HUES48 (cell line): ENCODE results near the gene ADM2.

ENCODE experiments used
- H3K27ac ChIP-seq: one replicate; pipeline ENCODE4 v1.7.0; 2013; ENCODE audit warnings: low read depth, low read length, inconsistent platforms
- H3K27me3 ChIP-seq: 2 replicates; pipeline ENCODE4 v1.6.1; 2013; ENCODE audit warnings: mild to moderate bottlenecking, low read length; ENCODE audit not compliant: control insufficient read depth, insufficient read depth
- H3K36me3 ChIP-seq: 2 replicates; pipeline ENCODE4 v1.6.1; 2013; ENCODE audit warnings: low read length; ENCODE audit not compliant: control insufficient read depth, insufficient read depth
- H3K4me1 ChIP-seq: 2 replicates; pipeline ENCODE4 v1.6.1; 2013; ENCODE audit warnings: mild to moderate bottlenecking, low read length; ENCODE audit not compliant: control insufficient read depth, insufficient read depth
- H3K4me3 ChIP-seq: 2 replicates; pipeline ENCODE4 v1.5.1; 2013; ENCODE audit warnings: mild to moderate bottlenecking, low read depth, low read length
- H3K9ac ChIP-seq: 2 replicates; pipeline ENCODE4 v1.6.1; 2013; ENCODE audit warnings: mild to moderate bottlenecking, low read depth, low read length, moderate library complexity
- H3K9me3 ChIP-seq: 2 replicates; pipeline ENCODE4 v1.6.1; 2013; ENCODE audit warnings: low read length; ENCODE audit not compliant: control insufficient read depth, insufficient read depth

ADM2 gene

DNA sequence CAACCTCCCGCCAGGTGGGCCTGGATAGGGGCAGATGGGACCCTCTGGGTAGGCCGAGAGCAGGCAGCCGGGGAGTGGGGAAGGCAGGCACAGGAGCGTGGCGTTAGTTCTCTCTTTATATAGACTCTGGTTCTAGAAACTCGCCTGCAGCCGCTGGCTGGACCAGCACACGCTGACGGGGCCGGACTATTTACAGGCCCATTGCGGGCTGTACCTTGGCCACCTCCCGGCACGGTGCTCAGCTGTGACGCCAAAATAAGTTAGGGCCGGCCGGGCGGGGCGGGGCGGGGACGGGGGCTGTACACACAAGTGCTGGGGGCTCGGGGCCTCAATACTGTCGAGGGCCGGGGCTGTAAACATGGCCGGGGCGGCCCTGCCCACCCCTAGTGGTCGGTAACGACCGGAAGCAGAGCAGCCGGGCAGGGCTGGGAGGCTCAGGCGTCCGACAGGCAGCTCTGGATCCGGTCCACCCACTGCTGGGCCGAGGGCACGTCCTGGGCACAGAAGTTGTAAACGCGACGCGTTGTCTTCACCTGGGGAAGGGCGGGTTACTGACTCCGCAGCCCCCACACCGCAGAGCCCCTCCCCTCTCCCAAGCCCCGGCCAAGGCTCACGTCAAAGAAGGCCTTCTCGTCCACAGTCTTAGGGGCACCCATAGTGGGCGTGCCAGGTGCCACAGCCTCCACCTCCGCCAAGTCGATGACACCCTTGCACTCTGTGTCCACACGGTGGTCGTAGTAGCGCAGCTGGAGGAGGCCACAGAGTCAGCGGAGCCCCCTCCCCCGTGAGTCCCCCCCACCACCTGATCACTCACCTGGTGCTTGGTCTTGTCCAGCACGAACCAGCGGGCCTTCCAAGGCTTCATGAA, 34.4 kb upstream of the ADM2 start:
- no peak overlapping the region for H3K27ac ChIP-seq
- no peaks in the 10 kb centered on the region for H3K27me3 ChIP-seq
- H3K9me3 ChIP-seq: no peaks in the 10 kb centered on the region
- no peak overlapping the region for H3K4me3 ChIP-seq
- no peak overlapping the region for H3K9ac ChIP-seq
- H3K36me3 ChIP-seq: peaks cover 52% of the 10 kb centered on the region
- H3K4me1 ChIP-seq: no peaks in the 10 kb centered on the region

DNA sequence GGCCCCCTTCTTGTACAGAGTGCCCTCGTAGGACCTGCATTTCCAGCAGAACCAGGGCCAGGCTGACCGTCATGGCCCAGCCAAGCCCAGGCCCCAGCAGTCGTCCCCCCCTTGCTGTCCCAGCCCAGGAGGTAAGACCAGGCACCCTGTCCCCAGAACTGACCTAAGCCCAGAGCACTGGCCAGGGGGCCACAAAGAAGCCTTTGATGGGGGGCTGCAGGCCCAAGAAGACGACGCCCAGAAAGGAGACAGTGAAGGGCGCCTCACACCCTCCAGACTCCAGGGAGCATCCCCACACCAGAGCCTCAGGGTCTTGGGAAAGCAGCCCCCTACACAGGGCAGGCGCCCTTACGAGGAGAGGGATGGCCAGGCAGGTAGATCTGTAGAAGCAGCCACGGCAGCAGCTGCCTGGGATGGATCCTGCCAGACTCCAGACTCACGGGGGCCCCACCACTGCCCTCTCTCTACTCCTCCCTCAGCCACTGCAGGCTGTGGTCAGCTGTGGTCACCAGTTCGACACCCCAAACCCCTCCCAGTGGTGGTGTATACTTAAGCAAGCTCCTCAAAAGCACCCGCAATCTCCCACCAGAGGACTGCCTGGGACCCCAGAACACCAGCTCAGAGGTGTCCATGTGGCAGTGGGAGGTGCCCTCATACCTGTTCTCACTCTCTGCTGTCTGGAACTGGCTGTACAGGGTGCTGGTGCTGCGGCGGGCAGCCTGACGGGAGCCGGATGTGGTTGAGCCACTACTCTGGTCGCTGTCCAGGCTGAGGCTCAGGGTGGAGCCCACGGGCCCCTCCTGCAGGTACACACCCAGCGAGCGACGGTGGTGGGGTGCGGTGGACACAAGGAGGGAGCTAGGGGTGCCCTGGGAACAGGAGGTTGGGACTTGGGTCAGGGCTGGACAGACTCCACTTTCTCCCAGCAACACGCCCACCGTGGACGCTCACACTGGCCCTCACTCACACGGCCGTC, 33.5 kb upstream of the ADM2 start:
- Histone ChIP-seq H3K27me3 (no peaks in the 10 kb centered on the region), H3K4me3 (no peak overlapping the region), H3K9ac (no peak overlapping the region), H3K36me3 (peaks cover 56% of the 10 kb centered on the region), H3K27ac (no peak overlapping the region), H3K9me3 (no peaks in the 10 kb centered on the region), H3K4me1 (no peaks in the 10 kb centered on the region)

DNA sequence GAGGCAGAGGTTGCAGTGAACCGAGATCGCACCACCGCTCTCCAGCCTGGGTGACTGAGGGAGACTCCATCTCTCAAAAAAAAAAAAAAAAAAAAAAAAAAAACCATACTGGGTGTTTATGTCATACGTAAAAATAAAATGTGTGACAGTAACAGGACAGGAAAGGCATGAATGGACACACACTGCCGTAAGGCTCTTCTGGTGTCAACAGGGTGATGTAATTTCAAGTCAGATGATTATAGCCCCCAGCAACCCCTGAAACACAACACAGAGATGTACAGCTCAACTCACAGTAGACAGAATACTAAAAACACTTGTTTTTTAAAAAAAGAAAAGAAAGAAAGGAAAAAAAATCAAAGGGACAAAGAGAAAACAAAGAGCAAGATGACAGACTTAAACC, 28.7 kb upstream of the ADM2 start:
- no peaks in the 10 kb centered on the region for H3K27me3 ChIP-seq
- no peak overlapping the region for H3K4me3 ChIP-seq
- H3K9ac ChIP-seq: no peak overlapping the region
- peaks cover 64% of the 10 kb centered on the region for H3K36me3 ChIP-seq
- no peak overlapping the region for H3K27ac ChIP-seq
- no peaks in the 10 kb centered on the region for H3K4me1 ChIP-seq
- H3K9me3 ChIP-seq: no peaks in the 10 kb centered on the region

DNA sequence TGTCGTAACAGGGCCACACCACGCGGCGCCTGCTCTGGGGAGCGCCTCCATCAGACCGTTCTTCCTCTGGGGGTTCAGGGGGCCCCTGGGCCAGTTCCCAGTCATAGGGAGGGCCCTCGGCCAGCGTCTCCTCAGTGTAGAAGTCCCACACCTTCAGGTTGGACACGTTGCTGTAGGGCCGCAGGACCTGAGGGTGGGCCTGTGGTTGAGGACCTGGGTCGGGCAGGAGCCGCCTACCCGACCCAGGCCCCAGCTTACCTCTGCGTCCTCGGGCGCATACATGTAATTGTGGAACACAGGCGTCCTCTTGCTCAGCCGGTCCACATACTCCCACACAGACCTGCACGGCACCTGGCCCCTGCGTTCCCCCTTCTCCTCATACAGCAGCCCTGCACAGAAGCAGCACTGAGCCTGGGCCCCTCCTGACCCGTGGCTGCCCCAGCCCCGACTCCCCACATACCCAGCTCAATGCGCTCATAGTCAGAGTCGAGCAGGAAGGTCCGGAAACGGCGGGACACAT, 26.7 kb upstream of the ADM2 start:
- Histone ChIP-seq H3K4me1 (no peaks in the 10 kb centered on the region), H3K27ac (no peak overlapping the region), H3K9me3 (no peaks in the 10 kb centered on the region), H3K36me3 (peaks cover 64% of the 10 kb centered on the region), H3K4me3 (no peak overlapping the region), H3K27me3 (no peaks in the 10 kb centered on the region), H3K9ac (no peak overlapping the region)

DNA sequence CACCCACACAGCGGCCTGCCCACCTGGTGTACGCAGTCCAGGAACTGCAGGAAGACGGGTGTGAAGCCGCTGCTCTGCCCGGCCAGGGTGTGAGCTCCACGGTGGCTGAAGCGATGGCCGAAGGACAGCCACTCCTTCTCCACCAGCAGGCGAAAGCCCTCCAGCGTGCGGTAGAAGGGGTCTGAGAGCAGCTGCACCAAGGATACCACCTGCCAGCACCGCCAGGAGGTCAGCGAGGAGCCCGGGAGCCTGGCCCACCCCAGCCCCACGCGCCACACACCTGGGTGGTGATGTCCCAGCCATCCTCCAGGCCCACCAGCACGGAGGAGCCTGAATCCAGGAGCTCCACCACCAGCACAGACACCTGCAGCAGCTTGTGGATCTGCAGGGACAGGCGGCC, 26.1 kb upstream of the ADM2 start:
- H3K27ac ChIP-seq: no peak overlapping the region
- no peak overlapping the region for H3K4me3 ChIP-seq
- no peaks in the 10 kb centered on the region for H3K27me3 ChIP-seq
- no peaks in the 10 kb centered on the region for H3K9me3 ChIP-seq
- H3K4me1 ChIP-seq: no peaks in the 10 kb centered on the region
- H3K36me3 ChIP-seq: peaks cover 68% of the 10 kb centered on the region
- no peak overlapping the region for H3K9ac ChIP-seq

DNA sequence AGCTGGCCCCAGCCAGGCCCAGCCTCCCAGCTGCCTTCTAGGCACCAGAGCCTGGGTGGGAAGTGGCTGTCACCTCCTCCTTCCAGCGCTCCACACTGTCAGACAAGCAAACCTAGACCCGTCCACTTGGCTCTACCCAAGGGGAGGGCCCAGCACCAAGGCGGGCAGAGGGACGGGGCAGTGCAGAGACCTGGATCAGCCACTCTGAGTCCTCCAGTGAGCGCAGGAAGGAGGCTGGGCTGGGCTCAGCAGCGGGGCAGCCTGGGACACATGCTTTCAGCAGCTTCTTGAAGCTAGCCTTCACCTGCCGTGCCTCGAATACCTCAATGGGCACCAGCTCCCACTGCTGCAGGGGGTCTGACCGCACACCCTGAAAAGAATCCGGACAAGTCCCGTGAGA, 25.3 kb upstream of the ADM2 start:
- Histone ChIP-seq H3K4me1 (no peaks in the 10 kb centered on the region), H3K4me3 (no peak overlapping the region), H3K9ac (no peak overlapping the region), H3K36me3 (peaks cover 71% of the 10 kb centered on the region), H3K27ac (no peak overlapping the region), H3K9me3 (no peaks in the 10 kb centered on the region), H3K27me3 (no peaks in the 10 kb centered on the region)

DNA sequence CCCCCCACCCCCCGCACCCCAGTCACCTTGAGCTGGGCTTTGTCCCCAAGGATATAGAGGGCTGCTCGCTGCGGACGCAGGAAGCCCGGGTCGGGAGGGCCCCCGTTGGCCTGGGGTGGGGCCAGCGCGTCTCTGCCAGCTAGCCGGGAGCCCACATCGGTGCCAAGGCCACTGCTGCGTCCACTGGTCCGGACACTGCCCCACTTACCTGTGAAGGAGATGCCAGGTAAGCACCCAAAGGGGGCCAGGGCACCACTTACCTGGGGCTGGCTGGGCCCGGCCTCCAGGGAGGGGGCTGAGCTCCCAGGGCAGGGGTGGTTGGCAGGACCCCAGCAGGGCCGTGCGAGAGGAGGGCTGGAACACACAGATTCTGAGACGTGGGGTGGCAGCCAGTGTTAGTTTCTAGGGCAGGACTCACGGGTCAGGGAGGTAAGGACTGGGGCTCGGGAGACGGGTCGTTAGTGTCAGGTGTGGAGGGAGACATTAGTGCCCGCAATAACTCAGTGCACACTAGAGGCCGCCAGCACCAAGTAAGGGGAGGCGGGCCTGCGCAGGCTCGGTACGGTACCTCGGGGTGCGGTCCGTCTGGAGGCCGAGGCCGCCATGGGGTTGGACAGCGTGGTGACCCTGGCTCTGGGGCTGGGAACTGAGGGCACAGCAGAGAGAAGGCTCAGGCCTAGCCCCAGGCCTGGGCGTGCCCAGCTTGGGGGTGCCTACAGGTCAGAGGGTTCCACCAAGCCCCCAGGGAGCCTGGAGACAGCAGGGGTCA, 24.7 kb upstream of the ADM2 start:
- H3K4me3 ChIP-seq: no peak overlapping the region
- H3K9me3 ChIP-seq: no peaks in the 10 kb centered on the region
- no peak overlapping the region for H3K9ac ChIP-seq
- no peaks in the 10 kb centered on the region for H3K4me1 ChIP-seq
- H3K27me3 ChIP-seq: no peaks in the 10 kb centered on the region
- H3K27ac ChIP-seq: no peak overlapping the region
- H3K36me3 ChIP-seq: peaks cover 75% of the 10 kb centered on the region

DNA sequence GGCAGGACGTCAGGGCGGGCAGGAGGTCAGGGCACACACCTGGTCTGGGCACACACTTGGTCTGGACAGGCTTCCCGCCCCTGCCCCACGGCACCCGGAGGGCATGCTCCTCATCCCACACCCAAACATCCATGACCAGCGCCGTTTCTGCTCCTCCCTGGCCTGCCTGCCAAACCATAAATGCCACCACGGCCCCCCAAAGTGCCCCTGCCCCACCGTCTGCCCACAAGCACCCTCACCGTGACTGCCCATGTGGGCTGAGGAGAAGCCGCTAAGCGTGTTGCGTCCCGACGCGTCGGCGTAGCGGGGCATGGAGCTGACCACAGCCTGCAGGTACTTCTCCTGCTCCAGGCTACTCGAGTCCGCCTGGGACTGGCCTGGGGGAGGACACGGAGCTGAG, 22.3 kb upstream of the ADM2 start:
- H3K9me3 ChIP-seq: no peaks in the 10 kb centered on the region
- H3K4me3 ChIP-seq: no peak overlapping the region
- H3K27ac ChIP-seq: no peak overlapping the region
- no peaks in the 10 kb centered on the region for H3K27me3 ChIP-seq
- no peaks in the 10 kb centered on the region for H3K4me1 ChIP-seq
- peaks cover 85% of the 10 kb centered on the region for H3K36me3 ChIP-seq
- no peak overlapping the region for H3K9ac ChIP-seq

DNA sequence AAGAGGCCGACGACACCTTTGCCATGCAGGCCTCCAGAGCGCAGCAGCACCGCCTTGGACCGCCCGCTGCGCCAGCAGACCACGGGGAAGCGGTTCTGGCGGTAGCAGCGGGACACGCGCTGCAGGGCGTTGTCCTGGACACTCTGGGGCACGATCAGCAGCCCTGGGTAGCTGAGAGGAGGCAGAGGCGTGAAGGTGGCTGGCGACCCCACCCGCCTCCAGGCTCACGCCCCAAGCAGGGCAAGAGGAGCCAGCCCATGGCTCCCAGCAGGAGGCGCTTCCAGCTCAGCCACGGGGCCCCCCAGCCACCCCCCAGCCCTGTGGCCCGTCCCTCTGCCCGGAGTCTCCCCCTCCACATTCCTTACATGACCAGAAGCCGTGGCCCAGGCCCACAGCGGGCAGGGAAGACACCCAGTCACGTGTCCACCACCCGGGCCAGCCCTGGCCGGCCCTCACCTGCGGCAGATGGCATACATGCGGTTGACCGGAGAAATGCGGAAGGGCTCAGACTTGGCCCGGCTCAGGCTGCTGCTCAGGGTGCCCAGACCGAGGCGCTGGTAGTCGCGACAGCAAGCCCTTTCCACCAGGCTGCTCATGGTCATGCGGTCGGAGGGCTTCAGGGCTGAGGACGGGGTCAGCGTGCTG, 21.7 kb upstream of the ADM2 start:
- Histone ChIP-seq H3K27ac (no peak overlapping the region), H3K4me3 (no peak overlapping the region), H3K9me3 (no peaks in the 10 kb centered on the region), H3K4me1 (no peaks in the 10 kb centered on the region), H3K36me3 (peaks cover 85% of the 10 kb centered on the region), H3K9ac (no peak overlapping the region), H3K27me3 (no peaks in the 10 kb centered on the region)

DNA sequence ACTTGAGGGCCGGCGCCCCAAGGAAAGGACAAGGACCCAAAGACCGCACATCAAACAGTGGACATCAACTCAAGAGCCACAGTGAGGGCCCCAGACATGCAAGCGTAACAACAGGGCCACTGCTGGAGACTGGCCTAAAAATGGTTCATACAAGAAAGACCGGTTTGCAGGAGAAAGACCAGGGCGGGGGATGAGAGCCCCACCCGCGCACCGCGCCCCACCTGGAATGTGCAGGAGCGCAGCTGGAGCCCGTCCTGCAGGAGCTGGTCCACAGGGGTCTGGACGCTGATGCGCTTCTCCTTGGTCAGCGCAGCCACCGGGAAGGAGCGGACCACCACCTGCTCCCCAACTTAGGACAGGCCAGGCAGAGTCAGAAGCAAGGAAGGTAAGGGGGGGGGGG, 20.4 kb upstream of the ADM2 start:
- no peak overlapping the region for H3K9ac ChIP-seq
- no peaks in the 10 kb centered on the region for H3K4me1 ChIP-seq
- H3K27me3 ChIP-seq: no peaks in the 10 kb centered on the region
- H3K9me3 ChIP-seq: no peaks in the 10 kb centered on the region
- H3K36me3 ChIP-seq: peaks cover 84% of the 10 kb centered on the region
- no peak overlapping the region for H3K4me3 ChIP-seq
- no peak overlapping the region for H3K27ac ChIP-seq
